K562 (cell line): ENCODE measurements around the gene DIP2C. TPM values are rescaled to one million over a fixed set of nuclear protein-coding genes. Genes with fewer than 3 reads are reported as not detected.

Experiments used
- ATAC-seq: fragments of 200-7000 bp; cut with Tn5 transposase; 3 replicates; pipeline ENCODE4 v1.9.1; 2020; ENCODE audit warnings: moderate library complexity
- BruUV-seq: library from RNA; stranded (reverse); fragments of 400-500 nt; replicated peaks from 2 replicates; lab custom pipeline; 2021; lab: Mats Ljungman, UMichigan
- CTCF ChIA-PET: fragments of 300-600 bp; formaldehyde crosslinking; extraction: SDS; loops from one replicate; lab custom pipeline; 2021; ENCODE audit warnings: low intra/inter-chr PET ratio; lab: Yijun Ruan, JAX
- POLR2A ChIA-PET: fragments of 300-600, 350-650 bp; sonication (Branson Sonifier 250); formaldehyde crosslinking; extraction: SDS; loops from one replicate; lab custom pipeline; 2021; ENCODE audit warnings: antibody characterized with exemption, inconsistent platforms; lab: Yijun Ruan, JAX
- DNase-seq, 4 experiments: peaks; one replicate each; pipeline versions ENCODE4 v3.0.0 to v3.0.0-alpha.2; 2011 to 2018; ENCODE audit warnings: low spot score in 3 of 4, mixed read lengths in 3 of 4; ENCODE audit errors: extremely low read depth in 1 of 4
- FAIRE-seq: peaks from 2 replicates; lab custom pipeline; 2011; peaks lifted over from hg19 to GRCh38; lab: Jason Lieb, UNC
- H2AFZ ChIP-seq: 2 replicates; pipeline ENCODE4 v1.6.0; 2011; ENCODE audit warnings: low read depth, low read length, control low read depth, inconsistent platforms
- H3K27ac ChIP-seq: fragments of 200-600 bp; 3 replicates; pipeline ENCODE4 v1.8.0; 2011; ENCODE audit warnings: low read depth, mild to moderate bottlenecking, control low read depth, inconsistent platforms, low read length, moderate library complexity, mixed read lengths; ENCODE audit errors: extremely low read depth
- H3K27me3 ChIP-seq, 2 experiments: fragments of 300-600 bp in 1 of 2; 2 replicates in 1 of 2; 3 replicates in 1 of 2; pipeline versions ENCODE4 v1.6.0 to v1.8.0; 2011; ENCODE audit warnings: inconsistent platforms in 2 of 2, low read length in 2 of 2, mild to moderate bottlenecking in 1 of 2, mixed read lengths in 1 of 2, moderate library complexity in 1 of 2; ENCODE audit not compliant: control insufficient read depth in 2 of 2, insufficient read depth in 2 of 2
- H3K36me3 ChIP-seq: fragments of 300-600 bp; 3 replicates; pipeline ENCODE4 v1.8.0; 2011; ENCODE audit warnings: mild to moderate bottlenecking, low read length, inconsistent platforms; ENCODE audit not compliant: control insufficient read depth, insufficient read depth
- H3K4me1 ChIP-seq, 2 experiments: fragments of 200-600 bp in 1 of 2; replicated peaks in 1 of 2; 2 replicates in 1 of 2; 3 replicates in 1 of 2; pipeline versions ENCODE4 v1.5.1 to v1.8.0; 2011; ENCODE audit warnings: inconsistent platforms in 2 of 2, low read length in 2 of 2, mild to moderate bottlenecking in 1 of 2, mixed read lengths in 1 of 2, moderate library complexity in 1 of 2; ENCODE audit not compliant: control insufficient read depth in 2 of 2, insufficient read depth in 2 of 2
- H3K4me2 ChIP-seq: 2 replicates; pipeline ENCODE4 v1.6.1; 2011; ENCODE audit warnings: low read length, control low read depth, inconsistent platforms, mixed read lengths; ENCODE audit not compliant: insufficient read depth
- H3K4me3 ChIP-seq: fragments of 200-600 bp; sonication (generic), shearing (Covaris generic); 2 replicates; pipeline ENCODE4 v1.5.1; 2016; ENCODE audit warnings: control low read depth, inconsistent platforms
- H3K79me2 ChIP-seq: fragments of 200-600 bp; 3 replicates; pipeline ENCODE4 v1.8.0; 2011; ENCODE audit warnings: low read length, inconsistent platforms; ENCODE audit not compliant: control insufficient read depth, insufficient read depth
- H3K9ac ChIP-seq, 2 experiments: 2 replicates each; pipeline versions ENCODE4 v1.6.0 to v1.6.1; 2011; ENCODE audit warnings: low read depth in 2 of 2, low read length in 2 of 2, control low read depth in 1 of 2, inconsistent platforms in 1 of 2, mild to moderate bottlenecking in 1 of 2, mixed read lengths in 1 of 2; ENCODE audit not compliant: insufficient read depth in 1 of 2
- H3K9me1 ChIP-seq: one replicate; pipeline ENCODE4 v1.6.0; 2011; ENCODE audit warnings: inconsistent platforms, mild to moderate bottlenecking, low read length, moderate library complexity; ENCODE audit not compliant: control insufficient read depth, insufficient read depth
- H3K9me3 ChIP-seq: replicated peaks from 2 replicates; pipeline ENCODE4 v1.5.1; 2011; ENCODE audit warnings: low read depth, low read length, inconsistent platforms; ENCODE audit not compliant: control insufficient read depth, insufficient read depth
- H4K20me1 ChIP-seq: replicated peaks from 2 replicates; pipeline ENCODE4 v1.6.1; 2011; ENCODE audit warnings: low read length, inconsistent platforms, mixed read lengths; ENCODE audit not compliant: control insufficient read depth, insufficient read depth
- DMBX1 ChIP-seq: fragments of 250-450 bp; sonication (Bioruptor Pico); IDR thresholded peaks from 2 replicates; pipeline ENCODE4 v1.8.0; 2022; ENCODE audit warnings: inconsistent platforms, mild to moderate bottlenecking, moderate library complexity, borderline replicate concordance
- E2F1 ChIP-seq: sonication (generic); formaldehyde crosslinking; IDR thresholded peaks from 2 replicates; pipeline ENCODE4 v1.8.1; 2023; ENCODE audit warnings: mild to moderate bottlenecking, missing genetic modification reagents, moderate library complexity
- E2F4 ChIP-seq: sonication (generic); formaldehyde crosslinking; IDR thresholded peaks from 2 replicates; pipeline ENCODE4 v1.8.0; 2022; ENCODE audit warnings: mild to moderate bottlenecking, low read depth, missing genetic modification reagents
- ETV1 ChIP-seq: fragments of 450-650 bp; conservative IDR thresholded peaks from 2 replicates; pipeline ENCODE4 v1.6.1; 2016; ENCODE audit warnings: missing genetic modification characterization, control low read depth, low read depth, missing compliant biosample characterization
- HDAC2 ChIP-seq: fragments of 450-650 bp; IDR thresholded peaks from 2 replicates; pipeline ENCODE4 v1.6.1; 2016; ENCODE audit warnings: mild to moderate bottlenecking
- NFATC3 ChIP-seq: fragments of 450-650 bp; IDR thresholded peaks from 2 replicates; pipeline ENCODE4 v1.6.1; 2017; ENCODE audit warnings: mild to moderate bottlenecking
- NR1H2 ChIP-seq: sonication (generic); formaldehyde crosslinking; IDR thresholded peaks from 2 replicates; pipeline ENCODE4 v1.4.0; 2020; ENCODE audit warnings: mild to moderate bottlenecking, missing genetic modification reagents
- NR2C1 ChIP-seq, 2 experiments: fragments of 450-650 bp; IDR thresholded peaks; 2 replicates each; pipeline ENCODE4 v1.6.1; 2017; ENCODE audit warnings: mild to moderate bottlenecking in 2 of 2, antibody characterized with exemption in 1 of 2, inconsistent platforms in 1 of 2, missing compliant biosample characterization in 1 of 2, missing genetic modification characterization in 1 of 2
- NR3C1 ChIP-seq: sonication (generic); formaldehyde crosslinking; IDR thresholded peaks from 2 replicates; pipeline ENCODE4 v1.8.1; 2022; ENCODE audit warnings: missing genetic modification reagents
- PHB ChIP-seq: fragments of 250-450 bp; sonication (Bioruptor Pico); IDR thresholded peaks from 2 replicates; pipeline ENCODE4 v1.5.0; 2021
- PHF8 ChIP-seq: fragments of 200-600 bp; sonication (generic); IDR thresholded peaks from 2 replicates; pipeline ENCODE4 v1.6.1; 2012; ENCODE audit warnings: mixed run types, mild to moderate bottlenecking, inconsistent platforms, low read length, moderate library complexity, borderline replicate concordance
- PHTF2 ChIP-seq: fragments of 250-450 bp; sonication (Bioruptor Pico); IDR thresholded peaks from 2 replicates; pipeline ENCODE4 v1.5.0; 2021; ENCODE audit warnings: mild to moderate bottlenecking
- SIN3B ChIP-seq: fragments of 450-650 bp; IDR thresholded peaks from 2 replicates; pipeline ENCODE4 v1.6.1; 2017; ENCODE audit warnings: low read depth, mild to moderate bottlenecking, moderate library complexity
- TEAD4 ChIP-seq, 2 experiments: sonication (generic) in 1 of 2; formaldehyde crosslinking in 1 of 2; IDR thresholded peaks; 2 replicates each; pipeline versions ENCODE4 v1.6.1 to v1.8.0; 2012 to 2022; ENCODE audit warnings: borderline replicate concordance in 1 of 2, inconsistent platforms in 1 of 2, low read length in 1 of 2, mild to moderate bottlenecking in 1 of 2, missing genetic modification reagents in 1 of 2
- ZNF165 ChIP-seq: fragments of 250-450 bp; sonication (Bioruptor Pico); IDR thresholded peaks from 2 replicates; pipeline ENCODE4 v1.4.0; 2020; ENCODE audit warnings: borderline replicate concordance
- ZNF592 ChIP-seq: fragments of 450-650 bp; IDR thresholded peaks from 2 replicates; pipeline ENCODE4 v1.6.1; 2017; ENCODE audit warnings: antibody characterized with exemption, mild to moderate bottlenecking
- ZNF77 ChIP-seq: fragments of 250-450 bp; sonication (Bioruptor Pico); IDR thresholded peaks from 2 replicates; pipeline ENCODE4 v1.5.0; 2020
- WGBS: fragments of 100-300 bp; shearing (Covaris generic); methylation state at CpG from one replicate; pipeline ENCODE4 v1.1.6; 2016; ENCODE audit warnings: low coverage, mixed read lengths; ENCODE audit not compliant: insufficient coverage; ENCODE audit errors: missing lambda C conversion rate; 5-methylcytosine and 5-hydroxymethylcytosine counted together
- in situ Hi-C: fragments of 300-500 bp; cut with MboI; formaldehyde crosslinking; loops from 4 replicates; pipeline ENCODE4 v1.15.0; 2018; ENCODE audit warnings: inconsistent platforms, mixed read lengths
- intact Hi-C: fragments of 100-400 bp; cut with micrococcal nuclease; formaldehyde crosslinking; loops from 2 replicates; pipeline ENCODE4 v1.14.2; 2022
- polyA plus RNA-seq, 8 experiments: library from polyadenylated mRNA; depleted of rRNA in 4 of 8; stranded (reverse) in 5 of 8; unstranded in 3 of 8; fragments of >200 nt; fragmentation: Nextera tagmentation in 2 of 8; fragmentation: Illumina TruSeq in 1 of 8; extraction: Ambion mirVana in 2 of 8; extraction: Trizol in 1 of 8; gene quantifications; 2 replicates each; pipeline versions ENCODE4 v1.2.1 to v1.2.3, GENCODE V29; 2011 to 2014; ENCODE audit warnings: inconsistent platforms in 1 of 8, missing spikeins in 1 of 8
- total RNA-seq, 7 experiments: library from RNA; depleted of rRNA in 6 of 7; stranded (reverse); fragments of >200 nt in 6 of 7; fragmentation: Illumina TruSeq in 2 of 7; extraction: Trizol in 2 of 7; gene quantifications; 2 replicates each; pipeline versions ENCODE4 v1.2.1 to v1.2.3, GENCODE V29; 2011 to 2021; ENCODE audit warnings: low replicate concordance in 1 of 7

Gene DIP2C
- total and polyA plus RNA-seq, 9 of the 15 experiments (the other 6 are each of a cell fraction or from before 2014, with no cell fraction given): 0.01 TPM; not detected in 8

GRCh38 chr10:650886-651615, 38.4 kb downstream of the DIP2C start:
- in situ Hi-C loops (no loop called here), intact Hi-C loops (no loop called here)
- H3K9me3 ChIP-seq: no peaks in the 10 kb centered on the region
- no peaks in the 10 kb centered on the region for H3K36me3 ChIP-seq
- H2AFZ ChIP-seq: no peak overlapping the region
- no peaks in the 10 kb centered on the region for H4K20me1 ChIP-seq
- no peaks in the 10 kb centered on the region for H3K79me2 ChIP-seq
- CTCF ChIA-PET: no interaction called here
- POLR2A ChIA-PET: no interaction called here
- FAIRE-seq: no peak
- no peak for ATAC-seq
- no peak for DNase-seq
- H3K4me2 ChIP-seq: no peak overlapping the region
- no peaks in the 10 kb centered on the region for H3K9me1 ChIP-seq
- WGBS: 0% methylated on average over 19 of the region's 20 CpGs
- H3K27me3 ChIP-seq: peaks cover 0 to 28% of the 10 kb centered on the region in 2 experiments; a peak in 3 of 5 replicates
- H3K9ac ChIP-seq: no peak overlapping the region
- BruUV-seq: no TSS peak
- H3K27ac ChIP-seq: no peak overlapping the region
- H3K4me1 ChIP-seq: no peaks in the 10 kb centered on the region
- no peak overlapping the region for H3K4me3 ChIP-seq
- TF ChIP-seq NR1H2 (CRISPR knock-in tag) (no peak), PHF8 (no peak), ETV1 (tag) (no peak), HDAC2 (no peak), E2F4 (CRISPR knock-in tag) (no peak), E2F1 (CRISPR knock-in tag) (no peak), DMBX1 (CRISPR knock-in tag) (no peak), ZNF592 (no peak), PHB (CRISPR knock-in tag) (no peak), TEAD4 (IDR thresholded peaks at IDR 0.05; ENCODE audit: low read length) (no peak), TEAD4 (CRISPR knock-in tag; IDR thresholded peaks at IDR 0.05; ENCODE audit: borderline replicate concordance) (no peak), NR2C1 (IDR thresholded peaks at IDR 0.05) (no peak), NR2C1 (tag; IDR thresholded peaks at IDR 0.05) (no peak), ZNF77 (no peak), NFATC3 (no peak), SIN3B (no peak), ZNF165 (CRISPR knock-in tag) (no peak), NR3C1 (no peak), PHTF2 (CRISPR knock-in tag) (no peak)
